Measurements from ENCODE around the gene YPEL1. TPM values are rescaled to one million over a fixed set of nuclear protein-coding genes. Genes with fewer than 3 reads are reported as not detected.

Gene YPEL1
- total and polyA plus RNA-seq, 2 of the 13 experiments (the other 11 are each of a cell fraction or from before 2014, with no cell fraction given) = 0.33 to 2.5 TPM

DNA sequence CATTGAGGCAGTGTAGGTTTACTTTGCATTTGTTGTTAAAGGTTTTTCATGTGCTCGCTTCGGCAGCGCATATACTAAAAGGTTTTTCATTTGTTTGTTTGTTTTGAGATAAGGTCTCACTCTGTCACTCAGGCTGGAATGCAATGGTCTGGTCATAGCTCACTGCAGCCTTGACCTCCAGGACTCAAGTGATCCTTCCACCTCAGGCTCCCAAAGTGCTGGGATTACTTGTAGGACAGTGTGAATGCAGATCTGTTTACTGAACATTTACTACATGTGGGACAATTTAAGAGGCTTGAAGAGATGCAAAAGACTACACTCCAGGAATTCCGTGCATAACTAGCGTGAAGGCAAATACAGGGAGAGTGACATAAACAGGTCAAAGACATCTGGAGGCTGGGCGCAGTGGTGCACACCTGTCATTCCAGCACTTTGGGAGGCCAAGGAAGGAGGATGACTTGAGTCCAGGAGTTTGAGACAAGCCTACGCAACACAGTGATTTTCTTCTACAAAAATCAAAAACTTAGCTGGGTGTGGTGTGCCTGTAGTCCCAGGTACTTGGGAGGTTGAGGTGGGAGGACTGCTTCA lies 34.1 kb downstream of the YPEL1 start (continued):
- TF ChIP-seq, protein P1, sequence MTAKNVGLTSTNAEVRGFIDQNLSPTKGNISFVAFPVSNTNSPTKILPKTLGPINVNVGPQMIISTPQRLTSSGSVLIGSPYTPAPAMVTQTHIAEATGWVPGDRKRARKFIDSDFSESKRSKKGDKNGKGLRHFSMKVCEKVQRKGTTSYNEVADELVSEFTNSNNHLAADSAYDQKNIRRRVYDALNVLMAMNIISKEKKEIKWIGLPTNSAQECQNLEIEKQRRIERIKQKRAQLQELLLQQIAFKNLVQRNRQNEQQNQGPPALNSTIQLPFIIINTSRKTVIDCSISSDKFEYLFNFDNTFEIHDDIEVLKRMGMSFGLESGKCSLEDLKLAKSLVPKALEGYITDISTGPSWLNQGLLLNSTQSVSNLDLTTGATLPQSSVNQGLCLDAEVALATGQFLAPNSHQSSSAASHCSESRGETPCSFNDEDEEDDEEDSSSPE (CRISPR knock-in tag; IDR thresholded peaks at IDR 0.05) = no peak
- TF ChIP-seq RNF219 (CRISPR knock-in tag; IDR thresholded peaks at IDR 0.05) (no peak), ZNF430 (CRISPR knock-in tag; IDR thresholded peaks at IDR 0.05) (0 out of 2 replicates have a peak, but pooled peaks have one; percentile 38), MBNL3 (CRISPR knock-in tag; conservative IDR thresholded peaks at IDR 0.05) (no peak), ZNF501 (CRISPR knock-in tag; IDR thresholded peaks at IDR 0.05) (0 out of 2 replicates have a peak, but pooled peaks have one; percentile 30), CREM (IDR thresholded peaks at IDR 0.05) (peak; percentile 38; the same call in 1 of the 2 replicates), CREM (CRISPR knock-in tag; IDR thresholded peaks at IDR 0.05) (no peak), ZNF572 (CRISPR knock-in tag; IDR thresholded peaks at IDR 0.05) (no peak), ZNF3 (CRISPR knock-in tag; IDR thresholded peaks at IDR 0.05) (peak; percentile 64; the same call in 1 of the 2 replicates), CCDC6 (CRISPR knock-in tag; IDR thresholded peaks at IDR 0.05) (0 out of 2 replicates have a peak, but pooled peaks have one; percentile 29), ZNF331 (CRISPR knock-in tag; IDR thresholded peaks at IDR 0.05) (0 out of 2 replicates have a peak, but pooled peaks have one; percentile 33), HNF4A (CRISPR knock-in tag; IDR thresholded peaks at IDR 0.05) (peak; percentile 74), YEATS4 (CRISPR knock-in tag; IDR thresholded peaks at IDR 0.05; ENCODE audit: borderline replicate concordance) (0 out of 2 replicates have a peak, but pooled peaks have one; percentile 36), RCOR2 (CRISPR knock-in tag; IDR thresholded peaks at IDR 0.05) (no peak), TEAD3 (CRISPR knock-in tag; optimal IDR thresholded peaks at IDR 0.05; ENCODE audit: borderline replicate concordance) (peak; percentile 98), HNRNPK (IDR thresholded peaks at IDR 0.05; ENCODE audit: low read depth, low read length, poor library complexity, severe bottlenecking) (no peak), SOX6 (IDR thresholded peaks at IDR 0.05) (no peak), SOX6 (CRISPR knock-in tag; IDR thresholded peaks at IDR 0.05) (peak; percentile 82), ZKSCAN8 (CRISPR knock-in tag; IDR thresholded peaks at IDR 0.05; ENCODE audit: borderline replicate concordance) (peak; percentile 71; the same call in 1 of the 2 replicates), MIXL1 (CRISPR knock-in tag; IDR thresholded peaks at IDR 0.05) (peak; percentile 63), ZNF598 (CRISPR knock-in tag; IDR thresholded peaks at IDR 0.05; ENCODE audit: borderline replicate concordance) (no peak)
- TF ChIP-seq, protein P2, sequence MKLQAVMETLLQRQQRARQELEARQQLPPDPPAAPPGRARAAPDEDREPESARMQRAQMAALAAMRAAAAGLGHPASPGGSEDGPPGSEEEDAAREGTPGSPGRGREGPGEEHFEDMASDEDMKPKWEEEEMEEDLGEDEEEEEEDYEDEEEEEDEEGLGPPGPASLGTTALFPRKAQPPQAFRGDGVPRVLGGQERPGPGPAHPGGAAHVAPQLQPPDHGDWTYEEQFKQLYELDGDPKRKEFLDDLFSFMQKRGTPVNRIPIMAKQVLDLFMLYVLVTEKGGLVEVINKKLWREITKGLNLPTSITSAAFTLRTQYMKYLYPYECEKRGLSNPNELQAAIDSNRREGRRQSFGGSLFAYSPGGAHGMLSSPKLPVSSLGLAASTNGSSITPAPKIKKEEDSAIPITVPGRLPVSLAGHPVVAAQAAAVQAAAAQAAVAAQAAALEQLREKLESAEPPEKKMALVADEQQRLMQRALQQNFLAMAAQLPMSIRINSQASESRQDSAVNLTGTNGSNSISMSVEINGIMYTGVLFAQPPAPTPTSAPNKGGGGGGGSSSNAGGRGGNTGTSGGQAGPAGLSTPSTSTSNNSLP (IDR thresholded peaks at IDR 0.05; ENCODE audit: low read depth, low read length) = 0 out of 2 replicates have a peak, but pooled peaks have one; percentile 9
- TF ChIP-seq, protein P3, sequence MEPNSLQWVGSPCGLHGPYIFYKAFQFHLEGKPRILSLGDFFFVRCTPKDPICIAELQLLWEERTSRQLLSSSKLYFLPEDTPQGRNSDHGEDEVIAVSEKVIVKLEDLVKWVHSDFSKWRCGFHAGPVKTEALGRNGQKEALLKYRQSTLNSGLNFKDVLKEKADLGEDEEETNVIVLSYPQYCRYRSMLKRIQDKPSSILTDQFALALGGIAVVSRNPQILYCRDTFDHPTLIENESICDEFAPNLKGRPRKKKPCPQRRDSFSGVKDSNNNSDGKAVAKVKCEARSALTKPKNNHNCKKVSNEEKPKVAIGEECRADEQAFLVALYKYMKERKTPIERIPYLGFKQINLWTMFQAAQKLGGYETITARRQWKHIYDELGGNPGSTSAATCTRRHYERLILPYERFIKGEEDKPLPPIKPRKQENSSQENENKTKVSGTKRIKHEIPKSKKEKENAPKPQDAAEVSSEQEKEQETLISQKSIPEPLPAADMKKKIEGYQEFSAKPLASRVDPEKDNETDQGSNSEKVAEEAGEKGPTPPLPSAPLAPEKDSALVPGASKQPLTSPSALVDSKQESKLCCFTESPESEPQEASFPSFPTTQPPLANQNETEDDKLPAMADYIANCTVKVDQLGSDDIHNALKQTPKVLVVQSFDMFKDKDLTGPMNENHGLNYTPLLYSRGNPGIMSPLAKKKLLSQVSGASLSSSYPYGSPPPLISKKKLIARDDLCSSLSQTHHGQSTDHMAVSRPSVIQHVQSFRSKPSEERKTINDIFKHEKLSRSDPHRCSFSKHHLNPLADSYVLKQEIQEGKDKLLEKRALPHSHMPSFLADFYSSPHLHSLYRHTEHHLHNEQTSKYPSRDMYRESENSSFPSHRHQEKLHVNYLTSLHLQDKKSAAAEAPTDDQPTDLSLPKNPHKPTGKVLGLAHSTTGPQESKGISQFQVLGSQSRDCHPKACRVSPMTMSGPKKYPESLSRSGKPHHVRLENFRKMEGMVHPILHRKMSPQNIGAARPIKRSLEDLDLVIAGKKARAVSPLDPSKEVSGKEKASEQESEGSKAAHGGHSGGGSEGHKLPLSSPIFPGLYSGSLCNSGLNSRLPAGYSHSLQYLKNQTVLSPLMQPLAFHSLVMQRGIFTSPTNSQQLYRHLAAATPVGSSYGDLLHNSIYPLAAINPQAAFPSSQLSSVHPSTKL (CRISPR knock-in tag; IDR thresholded peaks at IDR 0.05) = peak; percentile 84

Measured in HepG2 (cell line).